ENCODE data around the gene VPS13A. TPM values are rescaled to one million over a fixed set of nuclear protein-coding genes. Genes with fewer than 3 reads are reported as not detected.

Gene VPS13A
- total RNA-seq, 1 donor from 2014 or later: 66.8 TPM

- Histone ChIP-seq H3K36me3 (no peaks in the 10 kb centered on the region), H3K4me3 (no peak overlapping the region), H3K79me2 (ENCODE audit: low read depth) (no peaks in the 10 kb centered on the region), H3F3A (ENCODE audit: low read depth) (peaks cover 22% of the 10 kb centered on the region), H4K20me1 (ENCODE audit: low read depth) (no peaks in the 10 kb centered on the region), H3K9ac (no peak overlapping the region), H3K27ac (peak overlapping the region; percentile 76), H3K27me3 (no peaks in the 10 kb centered on the region), H3K4me2 (peak overlapping the region; percentile 64), H3K9me3 (ENCODE audit: low read depth) (no peaks in the 10 kb centered on the region), H2AFZ (replicated peaks) (no peak overlapping the region), H3K4me1 (peaks cover 19% of the 10 kb centered on the region)
- H3K4me3 Mint-ChIP-seq: no peak overlapping the region
- H3K36me3 Mint-ChIP-seq: peaks cover 24% of the 10 kb centered on the region
- peak; percentile 86 for DNase-seq (ENCODE audit: low spot score)
- no peaks in the 10 kb centered on the region for H3K9me3 Mint-ChIP-seq
- no peak for TF ChIP-seq EZH2 (IDR thresholded peaks at IDR 0.05)
- no peak for TF ChIP-seq CTCF (IDR thresholded peaks at IDR 0.05)
- peak; percentile 56 for TF ChIP-seq EZH2phosphoT487 (IDR thresholded peaks at IDR 0.05)
- peaks cover 15% of the 10 kb centered on the region for H3K4me1 Mint-ChIP-seq
- peaks cover 2% of the 10 kb centered on the region for H3K27me3 Mint-ChIP-seq (ENCODE audit: insufficient read depth, low read depth)
- H3K27ac Mint-ChIP-seq: no peak overlapping the region
Measured at GRCh38 chr9:77375956-77376532, 198.7 kb downstream of the VPS13A start.

- no peaks in the 10 kb centered on the region for H3K4me1 ChIP-seq
- Mint-ChIP-seq H3K9me3 (no peaks in the 10 kb centered on the region), H3K27ac (no peak overlapping the region), H3K36me3 (peaks cover 13% of the 10 kb centered on the region), H3K27me3 (ENCODE audit: insufficient read depth, low read depth) (no peaks in the 10 kb centered on the region), H3K4me1 (no peaks in the 10 kb centered on the region), H3K4me3 (no peak overlapping the region)
- no peak overlapping the region for H3K27ac ChIP-seq
- peaks cover 5% of the 10 kb centered on the region for H3K36me3 ChIP-seq
- H2AFZ ChIP-seq (replicated peaks): no peak overlapping the region
- TF ChIP-seq EZH2phosphoT487 (IDR thresholded peaks at IDR 0.05): no peak
- no peaks in the 10 kb centered on the region for H3K79me2 ChIP-seq (ENCODE audit: low read depth)
- no peak for DNase-seq (ENCODE audit: low spot score)
- H3K27me3 ChIP-seq: no peaks in the 10 kb centered on the region
- no peaks in the 10 kb centered on the region for H3F3A ChIP-seq (ENCODE audit: low read depth)
- H3K9ac ChIP-seq: no peak overlapping the region
- no peaks in the 10 kb centered on the region for H4K20me1 ChIP-seq (ENCODE audit: low read depth)
- H3K4me3 ChIP-seq: no peak overlapping the region
- no peaks in the 10 kb centered on the region for H3K9me3 ChIP-seq (ENCODE audit: low read depth)
- H3K4me2 ChIP-seq: no peak overlapping the region
Measured at GRCh38 chr9:77384406-77384805, 207.1 kb downstream of the VPS13A start.

- Mint-ChIP-seq H3K9me3 (no peaks in the 10 kb centered on the region), H3K36me3 (peaks cover 7% of the 10 kb centered on the region), H3K4me3 (no peak overlapping the region), H3K4me1 (no peaks in the 10 kb centered on the region), H3K27me3 (ENCODE audit: insufficient read depth, low read depth) (no peaks in the 10 kb centered on the region), H3K27ac (no peak overlapping the region)
- H2AFZ ChIP-seq (replicated peaks): no peak overlapping the region
- H3K4me2 ChIP-seq: no peak overlapping the region
- H3K9me3 ChIP-seq (ENCODE audit: low read depth): no peaks in the 10 kb centered on the region
- no peaks in the 10 kb centered on the region for H3K27me3 ChIP-seq
- no peaks in the 10 kb centered on the region for H4K20me1 ChIP-seq (ENCODE audit: low read depth)
- H3K4me3 ChIP-seq: no peak overlapping the region
- no peak overlapping the region for H3K27ac ChIP-seq
- DNase-seq (ENCODE audit: low spot score): no peak
- no peak for TF ChIP-seq EZH2 (IDR thresholded peaks at IDR 0.05)
- no peak overlapping the region for H3K9ac ChIP-seq
- peaks cover 8% of the 10 kb centered on the region for H3K36me3 ChIP-seq
- H3K4me1 ChIP-seq: no peaks in the 10 kb centered on the region
- no peaks in the 10 kb centered on the region for H3K79me2 ChIP-seq (ENCODE audit: low read depth)
- no peaks in the 10 kb centered on the region for H3F3A ChIP-seq (ENCODE audit: low read depth)
Measured at GRCh38 chr9:77386187-77386586, 208.9 kb downstream of the VPS13A start.

- Mint-ChIP-seq H3K27me3 (ENCODE audit: insufficient read depth, low read depth) (no peaks in the 10 kb centered on the region), H3K9me3 (peaks cover 2% of the 10 kb centered on the region), H3K4me3 (no peak overlapping the region), H3K4me1 (no peaks in the 10 kb centered on the region), H3K27ac (no peak overlapping the region), H3K36me3 (no peaks in the 10 kb centered on the region)
- Histone ChIP-seq H3K4me2 (no peak overlapping the region), H2AFZ (replicated peaks) (no peak overlapping the region), H3K9ac (no peak overlapping the region), H3K79me2 (ENCODE audit: low read depth) (no peaks in the 10 kb centered on the region), H3K9me3 (ENCODE audit: low read depth) (no peaks in the 10 kb centered on the region), H3K36me3 (peaks cover 7% of the 10 kb centered on the region), H3F3A (ENCODE audit: low read depth) (no peaks in the 10 kb centered on the region), H3K27me3 (no peaks in the 10 kb centered on the region), H3K4me3 (no peak overlapping the region), H3K27ac (no peak overlapping the region), H4K20me1 (ENCODE audit: low read depth) (no peaks in the 10 kb centered on the region), H3K4me1 (no peaks in the 10 kb centered on the region)
- no peak for DNase-seq (ENCODE audit: low spot score)
- TF ChIP-seq EZH2phosphoT487 (IDR thresholded peaks at IDR 0.05) (no peak), CTCF (IDR thresholded peaks at IDR 0.05) (no peak), EZH2 (IDR thresholded peaks at IDR 0.05) (no peak)
Measured at GRCh38 chr9:77391834-77392233, 214.5 kb downstream of the VPS13A start.

Measured in neural progenitor cell (in vitro differentiated cells).